ENCODE data around the gene CD8B2. TPM values are rescaled to one million over a fixed set of nuclear protein-coding genes. Genes with fewer than 3 reads are reported as not detected.
"Not testable (repeated sequence)": the region's sequence is repeated elsewhere in the genome, so short reads cannot be mapped to it uniquely, and the experiment has no call there.

The CD8B2 gene
- polyA plus RNA-seq, 1 donor = 0.23 TPM

DNA sequence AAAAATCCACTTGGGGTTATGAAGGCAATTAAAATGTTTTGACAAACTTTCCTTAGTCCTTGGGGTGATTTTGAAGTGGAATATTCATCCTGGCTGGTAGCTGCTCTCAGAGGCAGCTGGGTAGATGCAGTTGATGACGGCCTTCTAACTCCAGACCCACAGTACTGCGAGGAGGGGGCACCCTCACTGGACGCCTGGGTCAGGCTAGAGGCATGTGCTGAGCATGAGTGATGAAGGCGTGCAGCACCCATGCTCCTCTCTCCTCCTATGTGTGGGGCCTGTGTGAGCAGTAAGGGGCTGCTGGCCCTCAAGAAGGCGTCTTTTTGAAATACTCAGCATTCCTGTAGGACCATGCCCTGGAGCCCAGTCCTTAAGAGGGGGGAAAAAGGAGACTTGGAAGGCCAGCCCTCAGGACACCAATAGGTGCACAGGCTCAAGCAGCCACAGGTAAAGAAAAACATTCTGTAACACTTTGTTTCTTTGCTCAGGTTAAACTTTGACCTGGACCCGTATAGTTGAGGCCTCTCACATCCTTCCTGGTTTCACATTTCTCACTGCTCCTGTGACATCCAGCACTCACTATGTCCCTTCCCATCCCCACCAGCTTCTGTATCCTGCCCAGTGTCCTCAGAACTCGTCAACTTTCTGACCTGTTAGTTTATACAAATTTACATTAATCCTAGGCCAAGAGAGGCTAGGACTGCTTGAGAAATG, 64.4 kb downstream of the CD8B2 start:
- no peak for DNase-seq

DNA sequence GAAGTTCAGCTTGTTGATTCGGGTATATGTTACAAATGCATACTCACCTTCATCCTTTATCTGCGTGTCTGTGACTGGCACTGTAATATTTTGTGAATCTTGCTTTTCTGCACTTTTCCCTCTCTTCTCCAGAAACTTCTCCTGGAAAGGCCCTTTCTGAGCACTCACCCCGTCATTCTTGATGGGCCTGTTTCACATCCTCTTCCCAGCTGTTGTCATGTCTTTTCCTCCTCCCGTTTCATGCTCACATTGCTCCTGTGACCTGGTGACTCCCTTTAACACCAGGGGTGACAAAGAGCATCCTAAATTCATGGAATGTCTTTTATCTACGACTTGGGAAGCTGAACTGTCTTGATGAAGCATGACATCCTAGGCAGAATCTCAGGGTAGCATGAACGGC, 65.8 kb downstream of the CD8B2 start:
- DNase-seq = no peak

DNA sequence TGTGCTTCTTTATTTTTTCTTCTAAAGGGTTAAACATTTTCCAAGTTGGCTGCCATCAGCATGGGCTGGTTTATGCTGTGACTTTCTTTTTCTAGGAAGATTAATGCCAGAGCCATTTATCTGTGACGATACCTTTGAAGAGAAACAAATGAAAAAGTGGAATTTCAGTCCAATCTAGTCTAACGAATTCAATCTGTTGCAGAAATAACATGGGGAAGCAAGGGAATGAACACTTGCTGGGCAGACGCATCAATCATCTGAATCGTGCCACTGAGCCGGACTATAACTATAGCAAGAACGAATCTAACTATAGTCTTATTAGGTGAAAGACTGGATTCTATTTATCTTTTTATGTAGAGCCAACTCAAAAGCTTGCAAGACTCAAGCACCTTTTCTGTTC, 66.2 kb downstream of the CD8B2 start:
- DNase-seq = no peak

DNA sequence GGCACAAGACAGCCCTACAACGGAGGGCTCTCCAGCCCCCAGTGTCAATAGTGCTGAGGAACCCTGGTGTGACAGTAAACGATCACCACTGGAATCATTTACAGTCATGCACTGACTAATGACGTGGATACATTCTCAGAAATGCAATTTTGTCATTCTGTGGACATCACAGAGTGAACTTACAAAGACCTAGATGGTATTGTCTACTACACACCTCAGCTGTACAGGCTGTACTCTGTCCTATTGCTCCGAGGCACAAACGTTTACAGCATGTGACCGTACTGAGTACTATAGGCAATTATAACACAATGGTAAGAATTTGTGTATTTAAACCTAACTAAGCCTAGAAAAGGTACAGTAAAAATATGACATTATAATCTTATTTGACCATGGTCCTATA, 67.2 kb downstream of the CD8B2 start:
- no peak for DNase-seq

DNA sequence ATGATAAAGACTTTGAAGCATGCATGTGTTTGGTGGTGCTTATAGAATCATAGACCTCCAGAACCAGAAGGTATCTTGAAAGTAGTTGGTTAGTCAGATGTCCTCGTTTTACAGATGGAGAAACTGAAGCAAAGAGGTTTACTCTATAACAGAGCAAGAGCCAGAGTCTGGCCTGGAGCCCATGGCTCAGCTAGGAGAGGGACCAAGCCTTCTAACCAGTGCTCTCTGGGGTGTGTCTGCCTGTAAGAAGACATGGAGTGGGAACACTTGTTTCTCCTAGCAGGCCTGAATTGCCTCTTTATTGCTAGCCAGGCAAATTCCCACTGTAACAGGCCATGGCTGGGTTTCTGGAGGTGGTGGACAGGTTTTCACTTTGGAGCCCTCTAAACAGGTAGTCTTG, 67.9 kb downstream of the CD8B2 start:
- no peak for DNase-seq

DNA sequence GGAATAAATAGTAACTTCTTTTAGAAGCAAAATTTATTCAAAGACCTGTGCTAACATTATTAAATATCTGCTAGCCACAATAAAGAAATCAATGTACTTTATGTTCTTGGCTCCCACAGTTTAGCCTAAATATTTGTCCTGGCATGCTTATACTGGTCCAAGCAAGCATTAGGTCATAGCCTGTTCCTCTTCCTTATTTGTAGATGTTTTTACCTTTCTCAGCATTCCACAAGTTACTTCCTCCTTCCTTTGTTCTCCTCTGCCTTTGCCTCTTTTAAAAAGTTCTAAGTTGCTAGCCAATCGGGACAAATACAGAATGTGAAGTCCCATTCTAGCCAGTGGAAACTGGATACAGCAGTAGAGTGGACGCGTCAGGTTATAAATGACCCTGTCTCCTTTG, 72.6 kb downstream of the CD8B2 start:
- DNase-seq = not testable (repeated sequence)

DNA sequence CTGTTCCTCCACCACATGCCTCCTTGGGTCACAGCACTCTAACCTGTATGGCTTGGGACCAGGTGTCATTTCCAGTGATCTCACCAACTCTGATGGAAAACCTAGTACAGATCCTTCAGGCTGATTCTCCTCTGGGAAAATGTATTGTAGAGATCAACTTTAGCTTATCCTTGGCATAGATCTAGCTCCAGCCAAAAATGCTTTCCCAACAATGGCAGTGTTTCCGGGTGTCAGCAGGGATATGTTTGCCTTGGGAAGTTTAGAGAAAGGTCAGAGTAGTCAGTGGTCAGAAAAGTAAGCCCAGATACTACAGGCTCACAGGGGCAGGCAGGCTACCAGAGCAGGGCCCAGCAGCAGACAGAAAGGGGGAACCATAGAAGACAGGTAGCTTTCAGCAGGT, 73.6 kb downstream of the CD8B2 start:
- DNase-seq = no peak

DNA sequence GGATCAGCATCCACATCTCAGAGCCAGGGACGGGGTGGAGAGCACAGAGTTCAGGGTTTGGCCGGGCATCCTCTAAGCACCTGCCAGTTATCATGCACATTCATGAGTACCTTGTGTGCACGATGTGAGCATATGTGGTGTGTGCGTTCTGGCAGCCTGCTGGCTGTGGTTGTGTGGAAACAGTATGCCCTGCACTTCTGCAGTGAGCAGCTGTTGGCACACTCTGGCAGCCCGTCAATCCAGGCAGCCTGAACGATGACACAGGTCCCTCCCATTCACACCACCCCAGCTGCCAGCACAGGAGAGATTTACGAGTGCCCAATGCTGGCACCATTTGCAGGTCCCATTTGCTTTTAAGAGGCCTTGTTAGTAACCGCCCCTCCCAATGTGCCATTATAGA, 74.2 kb downstream of the CD8B2 start:
- DNase-seq = no peak

DNA sequence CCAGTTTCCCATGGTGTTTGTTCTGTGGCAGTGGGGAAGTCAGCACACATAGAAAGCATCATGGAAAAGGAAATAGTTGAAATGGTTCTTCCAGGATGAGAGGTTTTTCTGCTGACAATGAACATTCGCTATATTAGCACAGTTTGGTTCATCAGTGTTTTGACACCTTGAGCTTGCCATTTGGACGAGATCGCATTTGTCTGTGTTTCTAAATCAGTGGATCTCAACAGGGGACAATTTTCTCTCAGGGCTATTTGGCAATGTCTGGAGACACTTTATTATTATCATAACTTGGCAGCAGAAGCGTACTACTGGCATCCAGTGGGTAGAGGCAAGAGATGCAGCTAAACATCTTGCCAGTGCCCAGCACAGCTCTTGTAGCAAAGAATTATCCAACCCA, 74.6 kb downstream of the CD8B2 start:
- no peak for DNase-seq

DNA sequence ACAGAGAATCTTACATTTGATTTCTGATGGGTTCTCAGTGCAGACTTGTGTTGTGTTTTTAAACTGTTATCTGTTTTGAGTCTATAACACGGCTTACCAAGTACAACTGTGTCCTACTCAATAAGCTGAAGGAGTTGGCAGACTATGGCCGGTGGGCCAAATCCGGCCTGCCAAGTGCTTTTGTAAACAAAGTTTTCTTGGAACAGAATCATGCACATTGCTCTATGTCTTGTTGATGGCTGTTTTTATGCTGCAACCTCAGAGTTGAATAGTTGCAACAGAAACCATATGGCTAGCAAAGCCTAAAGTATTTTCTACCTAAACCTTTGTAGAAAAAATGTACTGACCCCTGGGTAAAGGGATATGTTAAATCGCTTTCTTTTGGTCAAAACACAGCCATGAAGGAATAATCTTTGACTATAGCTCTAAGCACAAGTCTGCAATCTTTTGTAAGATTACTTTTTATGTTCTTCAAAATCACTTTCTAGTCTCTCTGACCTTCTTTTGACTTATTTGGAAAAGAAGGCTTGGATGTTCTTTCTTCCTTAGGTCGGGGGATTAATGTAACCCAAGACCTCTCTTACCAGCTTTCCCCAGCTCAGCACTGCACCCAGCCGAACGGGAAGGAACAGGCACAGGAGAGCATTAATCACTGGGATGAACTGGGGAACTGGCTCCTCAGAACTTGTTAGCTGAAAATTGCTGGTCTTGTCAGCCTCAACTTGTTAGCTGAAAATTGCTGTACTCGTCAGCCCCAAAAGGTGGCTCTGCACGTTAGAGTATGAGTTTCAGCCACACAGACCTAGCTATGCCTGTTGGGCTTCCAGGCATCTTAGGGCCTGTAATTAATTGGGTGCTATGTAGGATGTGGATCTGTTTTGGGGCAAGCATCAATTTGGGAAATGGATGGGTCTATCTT, 75.4 kb downstream of the CD8B2 start:
- DNase-seq = no peak

DNA sequence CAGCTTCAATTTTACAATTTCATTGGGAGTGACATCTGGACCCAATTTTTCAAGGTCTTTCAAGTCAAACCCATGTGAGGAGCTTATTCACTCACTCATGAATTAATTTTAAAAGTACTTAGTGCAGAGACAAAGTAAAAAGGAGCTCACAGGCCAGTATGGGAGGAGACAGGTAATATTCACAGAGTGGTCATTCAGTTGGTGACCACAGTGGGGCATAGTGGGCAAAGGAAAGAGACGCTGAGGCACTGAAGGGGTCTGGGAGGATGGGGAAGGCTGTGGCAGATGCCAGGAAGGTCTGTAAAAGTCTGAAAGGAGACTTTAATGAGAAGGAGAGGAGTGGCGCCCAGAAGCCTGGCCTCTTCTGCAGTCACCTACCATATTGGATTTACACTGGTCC, 76.0 kb downstream of the CD8B2 start:
- DNase-seq = no peak

DNA sequence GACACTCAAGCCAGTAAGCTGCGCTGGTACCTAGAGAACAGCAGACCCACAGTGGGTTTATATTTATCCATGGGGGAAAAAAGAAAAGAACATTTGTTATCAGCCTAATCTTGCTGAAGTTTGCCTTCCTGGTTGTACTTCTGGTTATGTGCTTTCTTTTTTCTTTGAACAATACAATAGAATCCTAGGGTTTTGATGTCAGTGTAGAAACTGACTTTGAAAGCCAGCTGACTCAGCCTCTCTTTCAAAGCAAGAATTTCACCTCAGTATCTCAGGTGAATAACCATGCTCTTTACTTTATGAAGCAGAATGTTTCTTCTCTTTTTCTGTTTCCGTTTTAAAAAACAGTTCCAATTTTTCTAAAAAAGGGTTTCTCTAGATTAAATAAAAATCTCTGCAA, 78.4 kb downstream of the CD8B2 start:
- DNase-seq = no peak

DNA sequence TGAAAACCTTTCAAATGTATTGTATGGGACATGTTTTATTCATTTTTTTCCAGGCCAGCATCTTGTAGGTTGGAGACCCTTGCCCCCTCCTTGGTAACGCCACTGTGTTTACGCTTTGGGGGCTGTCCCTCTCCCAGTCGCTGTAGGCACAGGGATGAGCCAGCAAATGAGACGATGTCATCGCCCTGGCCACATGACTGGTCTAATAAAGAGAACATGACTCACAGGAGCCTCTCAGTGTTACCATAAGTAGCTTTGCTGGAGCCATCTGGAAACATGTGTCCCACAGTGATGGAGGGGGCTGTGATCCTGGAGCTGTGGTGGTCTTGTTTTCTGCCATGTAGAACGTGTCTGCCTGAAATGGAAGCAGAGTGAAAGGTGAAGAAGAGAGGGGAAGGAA, 78.9 kb downstream of the CD8B2 start:
- DNase-seq = no peak

DNA sequence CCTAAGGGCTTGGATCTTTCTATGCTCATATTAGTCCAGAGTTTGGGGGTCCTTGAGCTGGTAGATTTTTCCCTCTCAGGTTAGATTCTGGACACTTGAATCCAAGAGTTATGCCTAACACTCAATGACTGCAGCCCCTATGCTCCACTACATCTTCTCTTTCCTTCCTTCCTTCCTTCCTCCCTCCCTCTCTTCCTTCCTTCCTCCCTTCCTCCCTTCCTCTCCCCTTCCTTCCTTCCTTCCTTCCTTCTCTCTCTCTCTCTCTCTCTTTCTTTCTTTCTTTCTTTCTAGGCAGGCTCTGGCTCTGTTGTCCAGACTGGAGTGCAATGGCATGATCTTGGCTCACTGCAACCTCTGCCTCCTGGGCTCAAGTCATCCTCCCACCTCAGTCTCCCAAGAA, 79.3 kb downstream of the CD8B2 start:
- not testable (repeated sequence) for DNase-seq

DNA sequence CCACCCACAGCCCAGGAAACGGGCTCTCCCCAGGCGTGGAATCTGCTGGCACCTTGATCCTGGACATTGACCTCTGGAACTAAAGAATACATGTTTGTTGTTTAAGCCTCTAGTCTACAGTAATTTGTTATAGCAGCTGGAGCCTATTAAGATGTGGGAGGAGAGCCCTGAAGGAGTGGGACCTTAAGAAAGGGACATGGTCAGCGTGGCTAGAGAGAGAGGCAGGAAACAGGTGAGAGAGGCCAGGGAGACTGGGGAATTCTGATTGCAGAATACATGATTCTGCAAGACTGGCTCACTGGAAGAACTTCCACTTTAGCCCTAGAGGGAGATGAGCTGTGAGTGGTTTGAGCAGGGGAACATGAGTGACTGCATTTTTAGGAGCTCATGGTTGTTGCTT, 83.2 kb downstream of the CD8B2 start:
- no peak for DNase-seq

Other genes starting within 250 kb of the CD8B2 start
- 0.12 TPM for gene RGPD3, start 19.0 kb upstream of the CD8B2 start, polyA plus RNA-seq (ENCODE audit: insufficient read length)